ENCODE data around the gene MYO1C.
"Not testable (repeated sequence)": the region's sequence is repeated elsewhere in the genome, so short reads cannot be mapped to it uniquely, and the experiment has no call there.

Gene MYO1C

DNA sequence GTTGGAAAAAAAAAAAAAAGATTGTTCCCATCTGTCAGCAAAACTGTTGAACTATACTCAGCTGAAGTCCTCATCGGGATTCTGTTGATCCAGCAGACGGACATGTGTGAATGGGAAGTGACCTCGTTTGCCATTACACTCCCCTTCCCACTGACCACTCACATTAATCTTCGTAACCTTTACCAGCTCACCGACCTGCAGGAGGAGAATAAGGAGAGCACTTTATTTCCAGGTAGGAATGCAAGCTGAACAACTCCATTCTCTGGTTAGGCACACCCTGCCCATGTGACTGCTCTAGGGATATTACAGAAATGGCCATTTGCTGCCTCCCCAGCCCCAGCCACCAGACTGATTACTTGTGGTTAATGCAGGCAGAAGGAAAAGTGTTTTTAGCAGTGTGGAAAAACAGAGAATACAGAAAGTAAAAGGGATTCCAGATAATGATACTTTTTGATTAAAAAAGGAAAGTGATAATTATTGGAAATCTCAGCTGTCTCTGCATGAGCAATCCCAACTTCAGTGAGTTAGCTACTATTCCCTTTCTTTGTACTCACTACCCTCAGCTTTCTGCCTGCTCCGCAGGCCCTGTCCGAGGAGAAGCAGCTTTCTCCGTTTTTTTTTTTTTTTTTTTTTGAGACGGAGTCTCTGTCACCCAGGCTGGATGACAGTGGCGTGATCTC, 68.9 kb downstream of the MYO1C start:
- no peak for DNase-seq (ENCODE audit: low spot score)

DNA sequence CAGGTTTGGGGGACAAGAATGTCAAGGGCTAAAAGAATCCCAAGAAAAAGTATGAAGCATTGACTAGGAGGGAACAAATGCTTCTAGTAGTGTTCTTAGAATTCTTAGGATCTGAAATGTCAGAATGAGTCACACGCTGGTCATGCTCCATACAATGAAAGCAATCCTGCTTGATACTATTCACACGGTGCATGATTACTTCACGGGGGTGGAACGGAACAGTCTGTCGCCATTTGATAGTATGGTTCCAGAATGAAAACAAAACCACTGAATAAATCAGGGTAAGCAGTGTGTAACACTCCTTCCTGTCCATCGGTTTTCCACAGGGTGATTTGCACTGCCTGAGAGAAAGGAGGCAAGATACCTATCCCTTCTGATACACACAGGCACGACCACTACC, 69.6 kb downstream of the MYO1C start:
- DNase-seq (ENCODE audit: low spot score), result no peak

DNA sequence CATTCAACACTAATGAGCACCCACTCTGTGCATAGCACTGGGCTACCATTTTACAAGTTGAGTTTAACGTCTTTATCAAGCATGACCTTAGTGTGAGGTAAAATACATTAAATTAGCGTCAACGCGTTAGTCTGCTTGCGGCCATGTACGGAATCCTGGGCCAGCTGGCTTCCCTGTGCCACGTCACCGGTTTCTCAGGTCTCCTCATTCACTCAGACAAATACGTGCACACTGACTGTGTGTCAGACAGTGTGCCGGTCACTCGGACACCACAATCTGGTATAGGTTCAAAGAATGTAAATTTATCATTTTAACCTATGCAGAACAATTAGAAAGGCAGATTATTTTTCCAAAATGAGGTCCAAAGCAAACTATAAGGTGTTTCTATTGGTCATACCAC, 71.0 kb downstream of the MYO1C start:
- no peak for DNase-seq (ENCODE audit: low spot score)

DNA sequence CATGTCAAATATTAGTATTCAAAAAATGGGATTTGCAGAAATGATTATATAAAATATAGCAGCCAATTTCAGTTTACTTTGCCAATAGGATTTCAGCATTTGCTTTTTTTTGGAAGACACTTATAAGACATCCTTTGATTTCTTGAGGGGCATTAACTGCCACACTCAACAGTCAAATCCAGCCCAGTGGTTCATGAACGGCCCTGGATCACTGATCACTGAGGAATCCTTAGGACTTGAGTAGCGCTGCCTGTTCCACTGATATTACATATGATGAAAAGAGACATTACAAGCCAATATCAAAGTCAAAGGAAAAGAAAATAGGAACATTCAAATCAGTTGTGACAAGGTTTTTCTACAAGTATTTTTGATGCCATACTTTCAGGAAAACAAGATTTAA, 71.5 kb downstream of the MYO1C start:
- DNase-seq (ENCODE audit: low spot score), result no peak

DNA sequence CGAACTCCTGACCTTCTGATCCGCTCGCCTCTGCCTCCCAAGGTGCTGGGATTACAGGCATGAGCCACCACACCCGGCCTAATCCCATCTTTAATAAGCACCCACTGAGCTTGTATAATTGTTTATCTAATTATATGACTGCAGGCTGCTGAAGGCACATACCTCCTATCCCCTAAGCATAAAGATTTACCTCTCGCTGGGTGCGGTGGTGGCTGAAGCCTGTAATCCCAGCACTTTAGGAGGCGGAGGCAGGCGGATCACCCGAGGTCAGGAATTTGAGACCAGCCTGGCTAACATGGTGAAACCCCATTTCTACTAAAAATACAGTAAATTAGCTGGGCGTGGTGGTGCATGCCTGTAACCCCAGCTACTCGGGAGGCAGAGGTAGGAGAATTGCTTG, 72.3 kb downstream of the MYO1C start:
- DNase-seq (ENCODE audit: low spot score), result no peak

DNA sequence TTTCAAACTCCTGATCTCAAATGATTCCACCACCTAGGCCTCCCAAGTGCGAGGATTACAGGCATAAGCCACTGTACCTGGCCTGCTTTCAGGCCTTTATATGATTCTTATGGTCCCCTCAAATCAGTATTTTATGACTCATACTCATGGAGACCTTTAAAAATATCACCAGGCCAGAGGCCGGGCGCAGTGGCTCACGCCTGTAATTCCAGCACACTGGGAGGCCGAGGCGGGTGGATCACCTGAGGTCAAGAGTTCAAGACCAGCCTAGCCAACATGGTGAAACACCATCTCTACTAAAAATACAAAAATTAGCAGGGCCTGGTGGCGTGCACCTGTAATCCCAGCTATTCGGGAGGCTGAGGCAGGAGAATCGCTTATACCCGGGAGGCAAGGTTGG, 74.0 kb downstream of the MYO1C start:
- DNase-seq (ENCODE audit: low spot score), result not testable (repeated sequence)

DNA sequence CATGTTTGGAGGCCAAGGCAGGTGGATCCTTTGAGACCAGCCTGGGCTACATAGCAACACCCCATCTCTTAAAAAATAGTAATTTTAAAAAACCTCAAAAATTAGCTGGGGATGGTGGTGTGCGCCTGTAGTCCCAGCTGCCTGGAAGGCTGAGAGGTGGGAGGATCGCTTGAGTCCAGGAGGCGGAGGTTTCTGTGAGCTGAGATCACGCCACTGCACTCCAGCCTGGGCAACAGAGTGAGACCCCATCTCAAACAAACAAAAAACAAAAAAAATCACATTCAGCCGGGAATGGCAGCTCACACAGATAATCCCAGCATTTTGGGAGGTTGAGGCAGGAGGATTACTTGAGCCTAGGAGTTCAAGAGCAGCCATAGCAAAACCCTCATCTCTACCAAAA, 76.1 kb downstream of the MYO1C start:
- no peak for DNase-seq (ENCODE audit: low spot score)

DNA sequence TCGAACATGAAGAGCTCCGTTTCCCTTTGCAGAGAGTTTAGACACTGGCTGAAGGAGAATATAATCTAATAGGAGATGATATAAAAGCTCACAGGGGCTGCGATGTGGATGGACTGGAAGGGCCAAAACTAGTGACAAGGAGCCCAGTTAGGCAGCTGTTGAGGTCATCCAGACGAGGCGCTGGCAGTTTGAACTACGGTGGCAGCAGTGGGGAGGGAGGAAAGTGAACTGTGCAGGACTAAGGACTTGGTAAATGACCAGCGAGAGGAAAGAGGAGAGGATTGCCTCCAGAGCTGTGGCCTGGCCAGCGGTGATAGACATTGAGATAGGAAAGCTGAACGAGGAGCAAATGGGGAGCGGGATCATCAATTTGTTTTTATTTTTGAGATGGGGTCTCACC, 77.9 kb downstream of the MYO1C start:
- DNase-seq (ENCODE audit: low spot score), result no peak
